Neural progenitor cell (in vitro differentiated cells): ENCODE results near the gene ADARB2.

Experiments
- CTCF ChIP-seq: fragments of 200-600 bp; sonication (generic); IDR thresholded peaks from 2 replicates; pipeline ENCODE4 v1.5.1; 2017; ENCODE audit warnings: antibody characterized with exemption, mild to moderate bottlenecking
- EZH2 ChIP-seq: fragments of 200-600 bp; sonication (generic); IDR thresholded peaks from 2 replicates; pipeline ENCODE4 v1.6.1; 2017; ENCODE audit warnings: antibody characterized with exemption, mild to moderate bottlenecking, moderate library complexity
- EZH2phosphoT487 ChIP-seq: fragments of 200-600 bp; sonication (generic); IDR thresholded peaks from 2 replicates; pipeline ENCODE4 v1.6.1; 2017; ENCODE audit warnings: antibody characterized with exemption

- no peak for TF ChIP-seq CTCF
- no peak for TF ChIP-seq EZH2phosphoT487
- TF ChIP-seq EZH2, result no peak
Measured at GRCh38 chr10:1465993-1466764, 271.1 kb downstream of the ADARB2 start.
